Hematopoietic multipotent progenitor cell treated with erythropoietin and hydrocortisone succinate and interleukin-3 and kit ligand, for 8 days (in vitro differentiated cells): Measurements from ENCODE around the gene NLRP6.
"Not testable (repeated sequence)": the region's sequence is repeated elsewhere in the genome, so short reads cannot be mapped to it uniquely, and the experiment has no call there.

Experiments used
- DNase-seq: peaks from one replicate; pipeline ENCODE4 v3.0.0-alpha.2; 2015

The NLRP6 gene

DNA sequence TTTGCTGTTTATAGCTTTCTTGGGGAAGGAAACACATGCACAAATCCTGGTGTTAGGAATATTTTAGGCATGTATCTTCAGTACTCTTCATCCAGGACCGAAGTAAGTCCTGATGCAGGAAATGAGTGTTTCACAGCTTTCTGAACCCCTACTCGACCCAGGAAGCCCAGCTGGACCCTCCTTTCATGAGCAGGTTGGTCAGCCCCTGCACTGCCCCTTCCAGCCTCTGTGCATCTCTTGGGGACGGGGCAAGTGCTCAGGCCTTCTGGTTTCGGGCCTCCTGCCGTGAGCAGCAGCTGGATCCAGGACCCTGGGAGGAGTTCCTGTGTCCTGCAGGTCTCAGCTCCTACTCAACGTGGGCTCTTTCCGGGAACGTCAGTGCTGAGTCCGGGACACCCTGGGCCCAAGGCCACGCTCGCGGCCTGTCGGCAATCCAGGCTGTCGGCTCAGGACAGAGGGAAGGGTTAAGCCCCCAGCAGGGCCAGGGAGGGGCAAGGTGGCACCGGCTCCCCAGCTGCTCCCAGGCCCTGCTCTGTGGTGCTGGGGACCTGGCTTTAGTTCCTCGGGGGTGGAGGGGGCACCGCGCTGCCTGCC lies 31.9 kb downstream of the NLRP6 start:
- not testable (repeated sequence) for DNase-seq

GRCh38 chr11:311013-311748 lies 33.0 kb downstream of the NLRP6 start:
- not testable (repeated sequence) for DNase-seq

DNA sequence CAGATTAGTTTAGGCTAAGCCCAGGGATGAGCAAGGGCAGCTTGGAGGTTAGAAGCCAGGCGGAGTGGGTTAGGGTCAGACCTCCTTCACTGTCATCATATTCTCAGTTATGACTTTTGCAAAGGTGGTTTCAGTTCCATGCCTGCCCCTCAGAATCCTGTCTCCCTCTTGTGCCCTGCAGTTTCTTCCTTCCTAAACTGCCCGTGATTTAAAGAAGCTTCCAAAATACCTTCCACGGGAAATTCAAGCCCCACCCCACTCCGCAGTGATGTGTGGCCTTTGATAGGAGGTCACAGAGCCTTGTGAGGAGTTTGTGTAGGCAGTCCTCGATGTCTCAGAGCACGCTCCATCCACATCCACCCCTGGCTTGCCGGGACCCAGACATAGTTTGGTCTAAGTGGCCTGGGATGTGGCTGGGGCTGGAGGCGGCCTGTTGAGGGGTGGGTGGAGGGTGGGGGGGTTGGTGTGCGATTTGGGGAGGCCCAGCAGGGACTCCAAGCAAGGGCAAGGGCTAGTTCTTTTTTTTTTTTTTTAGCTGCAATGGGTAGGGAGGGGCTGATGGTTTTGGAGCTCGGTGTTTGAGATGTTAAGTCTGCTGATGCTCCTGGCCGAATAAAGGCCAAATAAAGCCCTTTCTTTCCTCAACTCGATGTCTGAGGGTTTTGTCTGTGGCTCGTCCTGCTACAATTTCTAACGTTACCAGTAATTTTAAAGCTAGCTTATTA lies 34.0 kb downstream of the NLRP6 start:
- no peak for DNase-seq

GRCh38 chr11:313304-313786 lies 35.1 kb downstream of the NLRP6 start:
- no peak for DNase-seq

GRCh38 chr11:313787-314553 lies 35.8 kb downstream of the NLRP6 start, which contains the start of gene IFITM1:
IFITM1 (plus strand) TSS chr11:314040; CDS start chr11:314171, 131 bp downstream.
- peak; percentile 53 for DNase-seq

- not testable (repeated sequence) for DNase-seq
Observed at GRCh38 chr11:314554-314875, 36.3 kb downstream of the NLRP6 start.

GRCh38 chr11:315051-315481 lies 36.9 kb downstream of the NLRP6 start:
- DNase-seq: no peak

GRCh38 chr11:315516-315994 lies 37.3 kb downstream of the NLRP6 start:
- no peak for DNase-seq

- DNase-seq: no peak
Observed at GRCh38 chr11:316031-316701, 38.0 kb downstream of the NLRP6 start.

GRCh38 chr11:316891-317301 lies 38.7 kb downstream of the NLRP6 start:
- no peak for DNase-seq

GRCh38 chr11:317668-318404 lies 39.6 kb downstream of the NLRP6 start:
- not testable (repeated sequence) for DNase-seq

GRCh38 chr11:318405-319120 lies 40.4 kb downstream of the NLRP6 start:
- DNase-seq: not testable (repeated sequence)

DNA sequence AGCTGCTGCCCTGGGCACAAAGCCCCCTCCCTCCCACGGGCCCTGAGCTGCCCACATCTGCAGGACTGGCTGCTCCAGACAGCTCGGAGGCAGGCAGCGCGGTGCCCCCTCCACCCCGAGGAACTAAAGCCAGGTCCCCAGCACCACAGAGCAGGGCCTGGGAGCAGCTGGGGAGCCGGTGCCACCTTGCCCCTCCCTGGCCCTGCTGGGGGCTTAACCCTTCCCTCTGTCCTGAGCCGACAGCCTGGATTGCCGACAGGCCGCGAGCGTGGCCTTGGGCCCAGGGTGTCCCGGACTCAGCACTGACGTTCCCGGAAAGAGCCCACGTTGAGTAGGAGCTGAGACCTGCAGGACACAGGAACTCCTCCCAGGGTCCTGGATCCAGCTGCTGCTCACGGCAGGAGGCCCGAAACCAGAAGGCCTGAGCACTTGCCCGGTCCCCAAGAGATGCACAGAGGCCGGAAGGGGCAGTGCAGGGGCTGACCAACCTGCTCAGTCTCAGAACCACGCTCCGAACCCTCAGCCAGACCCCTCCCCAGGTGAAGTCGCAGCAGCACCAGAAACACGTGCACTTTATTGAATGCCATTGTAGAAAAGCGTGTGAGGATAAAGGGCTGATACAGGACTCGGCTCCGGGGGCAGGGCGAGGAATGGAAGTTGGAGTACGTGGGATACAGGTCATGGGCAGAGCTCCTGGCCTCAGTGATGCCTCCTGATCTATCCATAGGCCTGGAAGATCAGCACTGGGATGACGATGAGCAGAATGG lies 41.1 kb downstream of the NLRP6 start:
- not testable (repeated sequence) for DNase-seq

- DNase-seq: not testable (repeated sequence)
Observed at GRCh38 chr11:319888-320273, 41.7 kb downstream of the NLRP6 start.

DNA sequence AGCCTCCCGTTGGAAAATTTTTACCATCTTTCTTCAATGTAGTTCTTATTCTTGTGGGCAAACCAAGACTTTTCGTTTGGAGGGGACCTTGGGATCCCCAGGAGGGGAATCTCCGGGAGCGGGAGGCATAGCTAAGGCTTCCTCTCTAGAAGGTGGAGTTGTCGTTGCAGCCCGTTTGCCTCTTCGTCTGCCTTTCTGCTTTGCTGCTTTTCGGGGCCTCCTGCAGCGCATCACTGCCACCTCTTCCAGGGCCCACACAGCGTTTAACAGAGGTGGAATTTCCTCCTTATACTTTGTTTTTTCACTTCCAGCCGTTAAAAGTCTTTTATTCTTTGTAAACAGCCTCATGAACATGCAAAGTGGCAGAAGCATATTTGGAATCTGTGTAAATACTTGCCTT lies 45.9 kb downstream of the NLRP6 start:
- DNase-seq: no peak

GRCh38 chr11:324593-325517 lies 46.6 kb downstream of the NLRP6 start:
- not testable (repeated sequence) for DNase-seq

DNA sequence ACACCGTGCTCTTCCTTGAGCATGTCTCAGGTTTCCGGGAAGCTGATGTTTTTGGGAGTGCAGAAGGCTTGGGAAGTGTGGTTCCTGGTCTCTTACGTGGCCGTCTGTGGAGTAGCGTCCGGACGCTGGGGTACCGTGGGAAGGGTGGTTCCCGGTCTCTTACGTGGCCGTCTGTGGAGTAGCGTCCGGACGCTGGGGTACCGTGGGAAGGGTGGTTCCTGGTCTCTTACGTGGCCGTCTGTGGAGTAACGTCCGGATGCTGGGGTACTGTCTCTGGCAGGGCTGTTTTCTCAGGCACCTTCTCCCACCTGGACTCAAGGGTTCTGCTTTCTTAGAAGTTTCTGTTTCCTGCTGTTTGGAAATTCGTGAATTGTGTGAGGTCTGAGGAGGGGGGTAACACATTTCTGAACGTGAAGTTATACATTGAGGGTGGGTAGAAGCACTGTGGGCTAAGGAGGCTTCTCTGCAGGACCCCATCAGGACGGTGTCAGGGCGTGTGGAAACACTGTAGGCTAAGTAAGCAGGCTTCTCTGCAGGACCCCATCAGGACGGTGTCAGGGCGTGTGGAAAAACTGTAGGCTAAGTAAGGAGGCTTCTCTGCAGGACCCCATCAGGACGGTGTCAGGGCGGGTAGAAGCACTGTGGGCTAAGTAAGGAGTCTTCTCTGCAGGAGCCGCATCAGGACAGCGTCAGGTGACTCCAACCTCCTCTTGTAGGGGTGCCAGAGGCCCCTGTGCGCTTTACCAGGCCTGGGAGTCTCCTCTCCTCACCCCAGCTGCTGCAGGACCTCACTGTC lies 47.8 kb downstream of the NLRP6 start:
- DNase-seq: no peak

- no peak for DNase-seq
Observed at GRCh38 chr11:326592-326841, 48.3 kb downstream of the NLRP6 start.
